MM.1S (cell line): ENCODE results near the gene LAD1.

Experiments
- CTCF ChIP-seq: fragments of 300-600 bp; sonication (generic); IDR thresholded peaks from 2 replicates; pipeline ENCODE4 v1.5.1; 2016; ENCODE audit warnings: antibody characterized with exemption, low read length, mixed read lengths
- EZH2 ChIP-seq: fragments of 300-600 bp; sonication (generic); optimal IDR thresholded peaks from 2 replicates; pipeline ENCODE3; 2017; ENCODE audit warnings: low read depth, mild to moderate bottlenecking, antibody characterized with exemption, low read length, mixed read lengths
- EZH2phosphoT487 ChIP-seq: fragments of 300-600 bp; sonication (generic); IDR thresholded peaks from 2 replicates; pipeline ENCODE4 v1.6.1; 2018; ENCODE audit warnings: antibody characterized with exemption, low read length

GRCh38 chr1:201430776-201431175, 31.7 kb upstream of the LAD1 start:
- no peak for TF ChIP-seq CTCF
- no peak for TF ChIP-seq EZH2
- no peak for TF ChIP-seq EZH2phosphoT487
